GM23248 (cell line): Measurements from ENCODE around the gene FANCG.

Experiments used
- EZH2 ChIP-seq: fragments of 200-600 bp; sonication (generic); IDR thresholded peaks from 2 replicates; pipeline ENCODE4 v1.6.1; 2018; ENCODE audit warnings: antibody characterized with exemption, mild to moderate bottlenecking; ENCODE audit not compliant: insufficient read depth, poor library complexity, severe bottlenecking
- EZH2phosphoT487 ChIP-seq: fragments of 200-600 bp; sonication (generic); IDR thresholded peaks from 2 replicates; pipeline ENCODE4 v1.6.1; 2018; ENCODE audit warnings: antibody characterized with exemption, moderate library complexity, mild to moderate bottlenecking, low read depth; ENCODE audit not compliant: insufficient read depth

- TF ChIP-seq EZH2 (no peak), EZH2phosphoT487 (no peak)
Measured at GRCh38 chr9:35027860-35028259, 51.9 kb downstream of the FANCG start.
